K562 (cell line): ENCODE results near the gene ADGRB3. TPM values are rescaled to one million over a fixed set of nuclear protein-coding genes. Genes with fewer than 3 reads are reported as not detected.

ENCODE experiments used
- ATF6 ChIP-seq: sonication (generic); formaldehyde crosslinking; IDR thresholded peaks from 2 replicates; pipeline ENCODE4 v1.4.0; 2020; ENCODE audit warnings: mild to moderate bottlenecking, missing genetic modification reagents
- EP300 ChIP-seq: IDR thresholded peaks from 2 replicates; pipeline ENCODE4 v1.6.1; 2012; ENCODE audit warnings: low read length, improper control_type of control experiment
- MYNN ChIP-seq, 2 experiments: sonication (generic); formaldehyde crosslinking in 1 of 2; IDR thresholded peaks; 2 replicates each; pipeline versions ENCODE4 v1.5.0 to v1.6.1; 2016 to 2020; ENCODE audit warnings: antibody characterized with exemption in 1 of 2, missing genetic modification reagents in 1 of 2
- RCOR1 ChIP-seq, 2 experiments: IDR thresholded peaks; 2 replicates each; pipeline ENCODE4 v1.6.1; 2012; ENCODE audit warnings: low read depth in 2 of 2, low read length in 2 of 2, borderline replicate concordance in 1 of 2, improper control_type of control experiment in 1 of 2
- ZNF592 ChIP-seq: fragments of 450-650 bp; IDR thresholded peaks from 2 replicates; pipeline ENCODE4 v1.6.1; 2017; ENCODE audit warnings: antibody characterized with exemption, mild to moderate bottlenecking
- polyA plus RNA-seq, 8 experiments: library from polyadenylated mRNA; depleted of rRNA in 4 of 8; stranded (reverse) in 5 of 8; unstranded in 3 of 8; fragments of >200 nt; fragmentation: Nextera tagmentation in 2 of 8; fragmentation: Illumina TruSeq in 1 of 8; extraction: Ambion mirVana in 2 of 8; extraction: Trizol in 1 of 8; gene quantifications; 2 replicates each; pipeline versions ENCODE4 v1.2.1 to v1.2.3, GENCODE V29; 2011 to 2014; ENCODE audit warnings: inconsistent platforms in 1 of 8, missing spikeins in 1 of 8
- total RNA-seq, 7 experiments: library from RNA; depleted of rRNA in 6 of 7; stranded (reverse); fragments of >200 nt in 6 of 7; fragmentation: Illumina TruSeq in 2 of 7; extraction: Trizol in 2 of 7; gene quantifications; 2 replicates each; pipeline versions ENCODE4 v1.2.1 to v1.2.3, GENCODE V29; 2011 to 2021; ENCODE audit warnings: low replicate concordance in 1 of 7

The ADGRB3 gene
- total and polyA plus RNA-seq, 9 of the 15 experiments (the other 6 are each of a cell fraction or from before 2014, with no cell fraction given), result 0.90 to 7.8 (median 2.4) TPM

- TF ChIP-seq ATF6 (CRISPR knock-in tag) (no peak), ZNF592 (no peak), EP300 (no peak), MYNN (IDR thresholded peaks at IDR 0.05) (no peak), MYNN (CRISPR knock-in tag; IDR thresholded peaks at IDR 0.05) (no peak), RCOR1 (IDR thresholded peaks at IDR 0.05; ENCODE audit: borderline replicate concordance in 1 of 2, low read depth in 2 of 2, low read length in 2 of 2) (no peak)
Measured at GRCh38 chr6:68689910-68690309, 54.8 kb downstream of the ADGRB3 start (continued).
